Endodermal cell (in vitro differentiated cells): ENCODE measurements around the gene STRN3. TPM values are rescaled to one million over a fixed set of nuclear protein-coding genes. Genes with fewer than 3 reads are reported as not detected.

Source experiments
- DNase-seq: peaks from one replicate; pipeline ENCODE4 v3.0.0-alpha.2; 2017
- H3K27ac ChIP-seq: 2 replicates; pipeline ENCODE4 v1.5.1; 2013; ENCODE audit warnings: mild to moderate bottlenecking, low read depth, low read length, moderate library complexity
- H3K27me3 ChIP-seq: 2 replicates; pipeline ENCODE4 v1.6.1; 2013; ENCODE audit warnings: mild to moderate bottlenecking, low read length, moderate library complexity; ENCODE audit not compliant: insufficient read depth, control insufficient read depth, poor library complexity, severe bottlenecking
- H3K36me3 ChIP-seq: 2 replicates; pipeline ENCODE4 v1.7.0; 2013; ENCODE audit warnings: mild to moderate bottlenecking, low read length, moderate library complexity; ENCODE audit not compliant: control insufficient read depth, insufficient read depth
- H3K4me1 ChIP-seq: one replicate; pipeline ENCODE4 v1.7.0; 2013; ENCODE audit warnings: low read length; ENCODE audit not compliant: control insufficient read depth, insufficient read depth
- H3K4me3 ChIP-seq: 2 replicates; pipeline ENCODE4 v1.5.1; 2013; ENCODE audit warnings: mild to moderate bottlenecking, low read length, moderate library complexity
- H3K9ac ChIP-seq: 2 replicates; pipeline ENCODE4 v1.6.1; 2013; ENCODE audit warnings: mild to moderate bottlenecking, low read length, moderate library complexity; ENCODE audit not compliant: poor library complexity, severe bottlenecking; ENCODE audit errors: extremely low read depth
- H3K9me3 ChIP-seq: 2 replicates; pipeline ENCODE4 v1.6.1; 2013; ENCODE audit warnings: mild to moderate bottlenecking, low read length, moderate library complexity; ENCODE audit not compliant: control insufficient read depth
- H3K27ac Mint-ChIP-seq: 2 replicates; pipeline ENCODE4 v1.8.0; 2020; ENCODE audit warnings: mixed read lengths
- H3K27me3 Mint-ChIP-seq: 2 replicates; pipeline ENCODE4 v1.8.0; 2021; ENCODE audit warnings: mild to moderate bottlenecking, mixed read lengths; ENCODE audit not compliant: insufficient read depth
- H3K36me3 Mint-ChIP-seq: 2 replicates; pipeline ENCODE4 v1.8.0; 2020; ENCODE audit warnings: low read depth, mixed read lengths
- H3K4me1 Mint-ChIP-seq: 2 replicates; pipeline ENCODE4 v1.8.0; 2020; ENCODE audit warnings: mixed read lengths
- H3K4me3 Mint-ChIP-seq: 2 replicates; pipeline ENCODE4 v1.8.0; 2020; ENCODE audit warnings: mild to moderate bottlenecking, moderate library complexity, mixed read lengths
- H3K9me3 Mint-ChIP-seq: 2 replicates; pipeline ENCODE4 v1.8.0; 2020; ENCODE audit warnings: mild to moderate bottlenecking, mixed read lengths
- WGBS, 2 experiments: methylation state at CpG; one replicate each; pipeline versions ENCODE4 v1.1.5 to v1.1.7; 2013; ENCODE audit warnings: missing lambda C conversion rate in 2 of 2, mixed read lengths in 1 of 2; ENCODE audit not compliant: insufficient coverage in 1 of 2, insufficient read length in 1 of 2; 5-methylcytosine and 5-hydroxymethylcytosine counted together
- total RNA-seq, 2 donors: library from RNA; stranded (reverse); fragmentation: NEBNext Ultra II Directional in 1 of 2; extraction: Animal tissue kit (Norgen Biotek cat#: 25700) in 1 of 2; gene quantifications; 2 replicates in 1 of 2; 3 replicates in 1 of 2; pipeline ENCODE4 v1.2.1, GENCODE V29; 2021
- TF ChIP-seq, protein P1 (sequence below): fragments of 200-600 bp; sonication (generic); conservative IDR thresholded peaks from 2 replicates; pipeline ENCODE4 v1.5.0; 2021; ENCODE audit warnings: antibody characterized with exemption, mild to moderate bottlenecking

The STRN3 gene
- total RNA-seq, 2 donors from 2014 or later, result 56.5 to 58.9 TPM

DNA sequence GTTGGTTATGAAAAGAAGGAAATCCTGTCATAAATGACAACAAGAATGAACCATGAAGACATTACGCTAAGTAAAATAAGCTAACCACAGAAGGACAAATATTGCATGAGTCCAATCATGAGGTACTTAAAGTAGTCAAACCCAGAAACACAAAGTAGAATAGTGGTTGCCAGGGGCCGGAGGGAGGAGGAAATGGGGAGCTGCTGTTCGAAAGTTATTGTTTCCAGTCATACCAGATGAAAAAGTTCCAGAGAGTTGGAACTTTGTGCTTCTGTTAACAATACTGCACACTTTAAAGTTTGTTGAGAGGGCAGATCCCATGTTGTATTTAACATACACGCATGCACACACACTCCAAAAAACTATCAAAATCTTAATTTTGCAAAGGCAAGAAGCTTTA is 82.5 kb downstream of the STRN3 start:
- Histone ChIP-seq H3K27ac (no peak overlapping the region), H3K27me3 (no peaks in the 10 kb centered on the region), H3K9ac (no peak overlapping the region), H3K9me3 (no peaks in the 10 kb centered on the region), H3K36me3 (peaks cover 91% of the 10 kb centered on the region), H3K4me1 (no peaks in the 10 kb centered on the region), H3K4me3 (no peak overlapping the region)
- no peak for DNase-seq
- WGBS, 2 experiments, result 98 to 100% methylated on average over 3 to 4 of the region's 4 CpGs
- no peaks in the 10 kb centered on the region for H3K27me3 Mint-ChIP-seq
- no peak overlapping the region for H3K4me3 Mint-ChIP-seq
- H3K4me1 Mint-ChIP-seq, result peaks cover 2% of the 10 kb centered on the region
- H3K27ac Mint-ChIP-seq, result no peak overlapping the region
- H3K9me3 Mint-ChIP-seq, result no peaks in the 10 kb centered on the region
- peaks cover 61% of the 10 kb centered on the region for H3K36me3 Mint-ChIP-seq
- TF ChIP-seq, protein P1, sequence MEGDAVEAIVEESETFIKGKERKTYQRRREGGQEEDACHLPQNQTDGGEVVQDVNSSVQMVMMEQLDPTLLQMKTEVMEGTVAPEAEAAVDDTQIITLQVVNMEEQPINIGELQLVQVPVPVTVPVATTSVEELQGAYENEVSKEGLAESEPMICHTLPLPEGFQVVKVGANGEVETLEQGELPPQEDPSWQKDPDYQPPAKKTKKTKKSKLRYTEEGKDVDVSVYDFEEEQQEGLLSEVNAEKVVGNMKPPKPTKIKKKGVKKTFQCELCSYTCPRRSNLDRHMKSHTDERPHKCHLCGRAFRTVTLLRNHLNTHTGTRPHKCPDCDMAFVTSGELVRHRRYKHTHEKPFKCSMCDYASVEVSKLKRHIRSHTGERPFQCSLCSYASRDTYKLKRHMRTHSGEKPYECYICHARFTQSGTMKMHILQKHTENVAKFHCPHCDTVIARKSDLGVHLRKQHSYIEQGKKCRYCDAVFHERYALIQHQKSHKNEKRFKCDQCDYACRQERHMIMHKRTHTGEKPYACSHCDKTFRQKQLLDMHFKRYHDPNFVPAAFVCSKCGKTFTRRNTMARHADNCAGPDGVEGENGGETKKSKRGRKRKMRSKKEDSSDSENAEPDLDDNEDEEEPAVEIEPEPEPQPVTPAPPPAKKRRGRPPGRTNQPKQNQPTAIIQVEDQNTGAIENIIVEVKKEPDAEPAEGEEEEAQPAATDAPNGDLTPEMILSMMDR, result no peak

- no peak for DNase-seq
- no peak overlapping the region for H3K27ac Mint-ChIP-seq
- H3K27me3 Mint-ChIP-seq, result no peaks in the 10 kb centered on the region
- no peaks in the 10 kb centered on the region for H3K4me1 ChIP-seq
- TF ChIP-seq, protein P1, result no peak
- H3K27me3 ChIP-seq, result no peaks in the 10 kb centered on the region
- H3K36me3 Mint-ChIP-seq, result peaks cover 49% of the 10 kb centered on the region
- H3K27ac ChIP-seq, result no peak overlapping the region
- no peaks in the 10 kb centered on the region for H3K9me3 Mint-ChIP-seq
- H3K4me3 Mint-ChIP-seq, result no peak overlapping the region
- 93 to 94% methylated on average over 3 to 4 of the region's 4 CpGs for whole genome bisulfite sequencing, 2 experiments
- H3K36me3 ChIP-seq, result peaks cover 85% of the 10 kb centered on the region
- no peak overlapping the region for H3K4me3 ChIP-seq
- no peaks in the 10 kb centered on the region for H3K9me3 ChIP-seq
- H3K4me1 Mint-ChIP-seq, result peaks cover 2% of the 10 kb centered on the region
- H3K9ac ChIP-seq, result no peak overlapping the region
Observed at GRCh38 chr14:30940886-30941285, 85.3 kb downstream of the STRN3 start.

DNA sequence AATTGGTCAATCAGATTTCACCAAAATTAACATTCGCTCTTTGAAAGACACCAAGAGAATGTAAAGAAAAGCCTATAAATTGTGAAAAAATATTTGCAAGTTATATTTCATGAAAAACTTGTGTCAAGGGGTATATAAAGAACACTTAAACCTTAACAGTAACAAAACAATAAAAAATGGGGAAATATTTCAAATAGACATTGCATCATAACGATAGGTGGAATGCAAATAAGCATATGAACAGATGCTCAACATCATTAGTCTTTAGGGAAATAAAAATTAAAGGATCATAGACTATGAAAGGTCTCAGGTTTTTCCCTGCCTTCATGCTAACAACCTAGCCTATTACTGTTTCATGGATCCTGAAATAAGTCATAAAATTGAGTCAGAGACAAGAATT is 87.6 kb downstream of the STRN3 start:
- Histone ChIP-seq H3K4me1 (no peaks in the 10 kb centered on the region), H3K27me3 (no peaks in the 10 kb centered on the region), H3K4me3 (no peak overlapping the region), H3K27ac (no peak overlapping the region), H3K9me3 (no peaks in the 10 kb centered on the region), H3K9ac (no peak overlapping the region), H3K36me3 (peaks cover 92% of the 10 kb centered on the region)
- Mint-ChIP-seq H3K9me3 (no peaks in the 10 kb centered on the region), H3K4me1 (peaks cover 2% of the 10 kb centered on the region), H3K4me3 (no peak overlapping the region), H3K36me3 (peaks cover 55% of the 10 kb centered on the region), H3K27ac (no peak overlapping the region), H3K27me3 (no peaks in the 10 kb centered on the region)
- WGBS, 2 experiments, result 100% methylated on average over 1 to 2 of the region's 2 CpGs
- TF ChIP-seq, protein P1, result no peak
- DNase-seq, result no peak
